ENCODE results near the gene PADI4.

PADI4 gene

DNA sequence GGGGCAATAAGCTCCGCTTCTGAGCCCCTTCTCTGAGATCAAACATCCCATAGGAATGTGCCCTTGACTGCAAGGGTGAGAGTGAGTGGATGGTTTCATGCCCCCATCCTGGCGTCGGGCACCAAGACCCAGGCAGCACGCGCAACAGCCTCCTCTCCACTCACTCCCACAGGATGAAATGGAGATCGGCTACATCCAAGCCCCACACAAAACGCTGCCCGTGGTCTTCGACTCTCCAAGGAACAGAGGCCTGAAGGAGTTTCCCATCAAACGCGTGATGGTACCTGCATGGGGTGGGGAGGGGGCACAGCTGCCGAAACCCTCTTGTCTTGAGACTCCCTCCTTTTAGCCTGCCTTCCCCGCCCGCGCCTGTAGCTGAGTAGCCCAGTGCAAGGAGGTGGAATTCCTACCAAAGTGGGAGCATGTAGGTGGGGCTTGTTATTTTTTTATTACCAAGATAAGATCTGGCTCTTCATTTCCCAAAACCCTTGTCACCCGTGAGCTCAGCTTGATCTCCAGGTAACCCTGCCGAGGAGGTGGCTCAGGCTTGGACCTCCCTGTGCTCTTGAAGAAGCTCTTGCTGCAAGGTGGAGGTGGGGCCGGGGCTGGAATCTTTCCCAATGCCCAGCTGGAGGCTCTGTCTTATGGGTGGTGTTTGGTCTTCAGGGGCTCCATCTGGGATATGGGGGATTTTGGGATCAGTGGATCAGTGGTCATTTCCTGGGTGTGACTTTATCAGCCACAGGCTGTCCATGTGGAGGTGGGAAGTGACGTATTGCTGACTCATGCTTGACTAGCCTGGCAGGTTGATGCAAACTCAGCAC, 40.0 kb downstream of the PADI4 start:
- in situ Hi-C loops (cut with MboI; ENCODE audit: low sequenced_read_pairs), result no loop called here

DNA sequence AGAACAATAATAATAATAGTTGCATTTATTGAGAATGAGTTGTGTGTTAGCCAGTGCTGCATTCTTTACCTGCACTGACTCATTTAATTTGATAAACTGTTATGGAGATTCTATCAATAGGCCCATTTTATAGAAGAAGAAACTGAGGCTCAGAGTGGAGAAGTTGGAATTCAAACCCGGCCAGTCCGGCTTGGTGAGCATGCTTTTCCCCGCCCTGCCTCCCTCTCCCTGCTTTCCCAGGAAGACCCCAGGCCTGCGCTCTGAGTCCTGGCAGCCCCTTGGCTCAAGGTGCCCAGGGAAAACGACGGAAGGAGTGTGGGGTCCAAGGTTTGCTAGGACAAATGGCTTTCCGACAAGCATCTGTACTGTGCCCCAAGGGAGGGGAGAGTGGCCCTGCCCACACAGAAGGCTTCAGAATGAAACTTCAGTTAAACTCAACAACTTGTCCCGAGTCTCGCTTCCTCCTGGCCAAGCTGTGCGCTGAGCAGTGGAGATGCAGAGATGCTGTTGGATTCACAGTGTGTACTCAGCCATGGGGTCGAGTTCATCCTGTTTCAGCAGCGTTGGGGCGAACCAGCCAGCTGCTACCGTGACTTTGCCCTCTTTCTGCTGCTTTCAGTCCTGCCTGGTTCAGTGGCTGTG, 40.7 kb downstream of the PADI4 start:
- in situ Hi-C loops (cut with MboI; ENCODE audit: low sequenced_read_pairs), result no loop called here

DNA sequence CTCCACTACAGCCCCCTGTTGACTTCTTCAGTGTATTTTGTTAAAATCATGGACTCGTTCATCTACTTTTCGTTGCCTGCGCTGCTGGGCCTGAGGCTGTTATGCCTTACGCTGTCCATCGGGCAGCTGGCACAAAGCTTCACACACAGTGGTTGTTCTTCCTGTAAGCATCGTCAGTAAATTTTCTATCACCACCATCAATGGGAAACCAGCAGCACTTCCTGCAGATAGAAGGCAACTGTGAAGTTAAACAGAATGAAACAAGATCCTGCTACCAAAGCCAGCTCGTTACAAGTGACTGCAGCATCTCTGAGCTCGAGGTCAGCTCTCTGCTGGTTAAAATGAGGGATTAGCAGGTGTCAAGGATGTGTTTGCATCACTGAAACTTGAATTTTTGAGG, 42.1 kb downstream of the PADI4 start:
- in situ Hi-C loops (cut with MboI; ENCODE audit: low sequenced_read_pairs), result no loop called here

DNA sequence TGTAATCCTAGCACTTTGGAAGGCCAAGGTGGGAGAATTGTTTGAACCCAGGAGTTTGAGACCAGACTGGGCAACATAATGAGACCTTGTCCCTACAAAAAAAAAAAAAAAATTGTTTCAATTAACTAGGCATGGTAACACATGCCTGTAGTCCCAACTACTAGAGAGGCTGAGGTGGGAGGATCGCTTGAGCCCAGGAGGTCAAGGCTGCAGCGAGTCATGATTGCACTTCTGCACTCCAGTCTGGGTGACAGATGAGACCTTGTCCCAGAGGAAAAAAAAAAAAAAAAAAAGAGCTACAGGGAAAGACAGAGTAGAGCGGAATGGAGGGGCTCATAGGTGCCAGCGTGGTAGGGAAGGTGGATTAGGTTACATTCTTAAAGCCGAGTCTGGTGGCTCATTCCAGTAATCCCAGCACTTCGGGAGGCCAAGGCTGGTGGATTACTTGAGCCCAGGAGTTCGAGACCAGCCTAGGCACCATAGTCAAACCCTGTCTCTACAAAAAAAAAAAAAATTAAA, 43.0 kb downstream of the PADI4 start:
- in situ Hi-C loops (cut with MboI; ENCODE audit: low sequenced_read_pairs), result no loop called here

DNA sequence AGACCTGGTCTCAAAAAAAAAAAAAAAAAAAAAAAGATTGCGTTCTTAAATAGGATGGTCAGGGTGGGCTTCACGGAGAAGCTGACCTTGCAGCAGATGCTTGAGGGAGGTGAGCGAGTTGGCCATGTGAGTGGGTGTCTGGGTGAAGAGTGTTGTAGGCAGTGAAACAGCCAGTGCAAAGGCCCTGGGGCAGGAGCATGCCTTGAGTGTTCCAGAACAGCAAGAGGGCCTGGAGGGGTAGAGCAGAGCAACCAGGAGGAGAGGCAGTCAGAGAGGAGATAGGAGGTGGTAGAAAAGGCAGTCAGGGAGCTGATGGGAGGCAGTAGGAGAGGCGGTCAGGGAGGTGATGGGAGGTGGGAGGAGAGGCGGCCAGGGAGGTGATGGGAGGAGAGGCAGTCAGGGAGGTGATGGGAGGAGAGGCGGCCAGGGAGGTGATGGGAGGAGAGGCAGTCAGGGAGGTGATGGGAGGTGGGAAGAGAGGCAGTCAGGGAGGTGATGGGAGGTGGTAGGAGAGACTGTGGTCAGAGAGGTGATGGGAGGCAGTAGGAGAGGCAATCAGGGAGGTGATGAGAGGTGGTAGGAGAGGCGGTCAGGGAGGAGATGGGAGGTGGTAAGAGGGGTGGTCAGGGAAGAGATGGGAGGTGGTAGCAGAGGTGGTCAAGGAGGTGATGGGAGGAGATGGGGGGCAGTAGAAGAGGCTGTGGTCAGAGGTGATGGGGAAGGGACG, 43.8 kb downstream of the PADI4 start:
- in situ Hi-C loops (cut with MboI; ENCODE audit: low sequenced_read_pairs), result no loop called here

DNA sequence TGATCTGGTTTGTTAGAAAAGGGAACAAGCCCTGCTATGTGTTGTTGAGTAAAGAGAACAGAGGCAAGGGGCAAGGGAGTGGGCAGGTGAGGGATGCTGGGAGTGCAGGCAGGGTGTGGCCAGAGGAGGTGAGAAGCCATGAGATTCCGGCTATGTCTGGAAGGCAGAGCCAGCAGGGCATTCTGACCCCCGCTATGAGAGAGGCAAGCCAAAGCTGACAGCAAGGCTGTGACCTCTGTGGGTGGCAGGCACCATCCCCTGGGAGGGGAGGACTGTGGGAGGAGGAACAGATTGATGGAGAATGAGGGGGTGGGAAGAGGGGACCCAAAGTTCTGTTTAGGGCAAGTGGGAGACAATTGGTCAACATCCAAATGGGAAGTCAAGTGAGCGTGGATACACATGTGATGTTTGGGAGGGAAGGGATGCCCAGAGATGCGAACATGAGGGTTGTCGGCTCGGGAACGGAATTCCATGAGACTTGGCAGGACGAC, 44.5 kb downstream of the PADI4 start:
- in situ Hi-C loops (cut with MboI; ENCODE audit: low sequenced_read_pairs), result no loop called here

DNA sequence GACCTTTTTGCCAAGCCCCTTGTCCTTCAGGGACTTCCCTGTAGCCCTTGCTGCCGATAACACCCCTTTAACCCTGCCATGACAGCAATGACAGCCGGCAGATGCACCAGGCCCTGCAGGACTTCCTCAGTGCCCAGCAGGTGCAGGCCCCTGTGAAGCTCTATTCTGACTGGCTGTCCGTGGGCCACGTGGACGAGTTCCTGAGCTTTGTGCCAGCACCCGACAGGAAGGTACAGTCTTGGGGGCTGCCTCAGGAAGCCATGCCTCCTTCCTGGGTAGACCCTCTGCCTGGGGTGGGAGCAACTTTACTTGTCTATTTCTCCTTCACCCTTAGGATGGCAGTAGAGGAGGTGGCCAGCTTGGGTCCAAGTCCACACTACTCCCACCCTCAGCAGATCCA, 47.9 kb downstream of the PADI4 start:
- in situ Hi-C loops (cut with MboI; ENCODE audit: low sequenced_read_pairs), result no loop called here

DNA sequence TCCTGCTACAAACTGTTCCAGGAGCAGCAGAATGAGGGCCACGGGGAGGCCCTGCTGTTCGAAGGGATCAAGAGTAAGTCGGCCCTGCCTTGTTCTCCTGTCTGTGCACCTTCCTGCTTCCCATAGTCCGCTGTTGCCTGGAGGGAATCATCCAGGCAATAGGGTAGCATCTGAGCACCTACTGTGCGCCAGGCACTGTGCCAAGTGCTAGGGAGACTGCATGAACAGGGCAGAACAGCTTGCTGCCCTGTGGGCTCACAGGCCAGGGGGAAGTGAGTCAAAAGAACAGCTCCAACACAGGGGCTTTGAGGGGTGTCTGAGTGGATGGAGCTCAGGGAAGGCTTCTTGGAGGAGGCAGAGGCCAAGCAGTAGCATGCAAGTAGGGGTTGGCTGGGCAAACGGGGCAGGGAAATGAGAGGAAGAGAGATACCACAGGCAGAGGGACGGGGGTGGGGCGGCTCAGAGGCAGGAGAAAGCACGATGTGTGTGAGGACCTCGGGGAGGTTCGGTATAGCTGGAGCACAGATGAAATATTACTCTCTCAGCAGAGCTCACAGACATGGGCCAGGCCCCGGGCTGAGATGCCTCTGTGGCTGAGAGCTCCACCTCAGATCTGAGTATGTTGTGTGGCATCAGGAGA, 48.5 kb downstream of the PADI4 start:
- in situ Hi-C loops (cut with MboI; ENCODE audit: low sequenced_read_pairs), result no loop called here

DNA sequence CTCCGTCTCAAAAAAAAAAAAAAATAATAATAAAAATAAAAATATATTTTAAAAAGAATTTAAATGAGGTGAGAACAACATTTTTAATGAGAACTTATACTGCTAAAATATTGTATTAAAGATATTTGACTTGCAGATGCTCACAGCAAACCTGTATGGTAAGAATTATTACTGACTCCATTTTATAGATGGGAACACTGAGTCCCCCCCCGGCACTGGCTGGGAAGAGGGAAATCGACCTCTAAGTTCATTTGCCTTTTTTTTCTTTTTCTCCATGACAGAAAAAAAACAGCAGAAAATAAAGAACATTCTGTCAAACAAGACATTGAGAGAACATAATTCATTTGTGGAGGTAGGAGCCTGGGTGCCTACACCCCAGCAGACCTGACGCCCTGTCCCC, 50.6 kb downstream of the PADI4 start:
- in situ Hi-C loops (cut with MboI; ENCODE audit: low sequenced_read_pairs), result no loop called here

DNA sequence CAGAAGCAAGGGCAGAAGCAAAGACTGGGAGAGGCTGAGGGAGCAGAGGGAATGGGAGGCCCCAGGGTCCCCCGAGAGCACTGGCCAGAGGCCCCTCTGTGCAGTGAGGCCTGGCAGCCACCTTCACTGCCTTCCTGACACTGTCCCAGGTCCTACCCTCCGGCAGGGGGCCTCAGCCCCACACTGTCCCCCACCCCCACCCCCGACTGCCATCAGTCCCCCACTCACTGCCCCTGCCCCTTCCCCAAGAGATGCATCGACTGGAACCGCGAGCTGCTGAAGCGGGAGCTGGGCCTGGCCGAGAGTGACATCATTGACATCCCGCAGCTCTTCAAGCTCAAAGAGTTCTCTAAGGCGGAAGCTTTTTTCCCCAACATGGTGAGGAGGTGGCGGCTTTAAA, 51.0 kb downstream of the PADI4 start:
- in situ Hi-C loops (cut with MboI; ENCODE audit: low sequenced_read_pairs), result no loop called here

DNA sequence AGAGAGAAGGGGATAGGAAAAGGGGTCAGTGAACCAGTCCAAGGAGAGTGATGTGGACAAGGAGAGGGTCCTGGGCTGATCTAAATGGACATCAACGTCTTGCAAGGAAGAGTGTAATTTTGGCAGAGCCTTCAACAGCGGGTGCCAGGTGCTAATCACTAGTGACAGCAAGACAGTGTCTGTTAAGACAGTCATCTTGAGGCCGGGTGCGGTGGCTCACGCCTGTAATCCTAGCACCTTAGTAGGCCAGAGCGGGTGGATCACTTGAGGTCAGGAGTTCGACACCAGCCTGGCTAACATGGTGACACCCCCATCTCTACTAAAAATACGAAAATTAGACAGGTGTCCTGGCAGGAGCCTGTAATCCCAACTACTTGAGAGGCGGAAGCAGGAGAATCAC, 51.8 kb downstream of the PADI4 start:
- in situ Hi-C loops (cut with MboI; ENCODE audit: low sequenced_read_pairs), result no loop called here

DNA sequence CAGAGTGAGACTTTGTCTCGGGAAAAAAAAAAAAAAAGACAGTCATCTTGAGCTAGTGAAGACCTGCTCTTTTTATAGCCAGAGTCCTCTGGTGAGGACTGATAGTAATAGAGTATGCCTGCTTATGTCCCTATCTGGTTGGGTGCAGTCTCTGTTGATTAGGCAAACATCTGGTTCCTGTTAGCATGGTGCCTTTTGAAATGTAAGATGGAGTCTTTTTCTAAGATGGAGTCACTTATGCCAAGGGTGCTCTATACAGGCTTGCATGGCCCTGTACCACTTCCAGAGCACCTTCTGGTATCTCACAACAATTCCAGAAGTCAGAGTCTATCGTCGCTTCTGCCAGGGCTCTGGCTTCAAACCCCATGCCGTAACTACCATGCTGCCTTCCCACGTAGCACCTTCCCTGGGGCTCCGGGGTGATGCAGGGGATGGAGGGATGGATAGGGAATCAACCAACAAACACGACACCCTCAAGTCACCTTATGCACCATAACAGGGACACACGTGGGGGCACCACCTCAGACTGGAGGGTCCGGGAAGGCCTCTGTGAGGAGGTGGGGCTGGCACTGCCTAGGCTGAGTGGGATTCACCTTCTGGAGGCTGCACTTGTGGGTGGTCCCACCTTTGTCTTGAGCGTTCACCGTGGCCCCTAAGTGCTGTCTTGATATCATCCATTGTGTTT, 52.4 kb downstream of the PADI4 start:
- in situ Hi-C loops (cut with MboI; ENCODE audit: low sequenced_read_pairs), result no loop called here

DNA sequence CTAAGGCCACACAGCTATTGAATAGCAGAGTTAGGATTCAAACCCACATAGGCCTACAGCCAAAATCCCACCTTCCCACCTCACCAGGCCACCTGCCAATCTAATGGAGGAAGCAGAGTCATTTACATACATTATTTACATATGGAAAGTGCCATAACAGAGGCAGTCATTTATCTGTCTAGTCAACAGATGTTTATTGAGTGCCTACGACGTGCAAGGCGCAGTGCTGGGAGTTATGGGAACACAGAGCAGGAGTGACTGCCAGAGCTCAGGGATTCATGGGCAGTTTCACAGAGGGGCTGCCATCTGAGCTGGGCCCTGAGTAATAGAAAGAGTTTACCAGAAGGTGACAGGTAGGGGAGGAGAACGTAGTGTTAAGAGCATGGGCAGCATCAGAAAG, 53.7 kb downstream of the PADI4 start:
- in situ Hi-C loops (cut with MboI; ENCODE audit: low sequenced_read_pairs), result no loop called here

DNA sequence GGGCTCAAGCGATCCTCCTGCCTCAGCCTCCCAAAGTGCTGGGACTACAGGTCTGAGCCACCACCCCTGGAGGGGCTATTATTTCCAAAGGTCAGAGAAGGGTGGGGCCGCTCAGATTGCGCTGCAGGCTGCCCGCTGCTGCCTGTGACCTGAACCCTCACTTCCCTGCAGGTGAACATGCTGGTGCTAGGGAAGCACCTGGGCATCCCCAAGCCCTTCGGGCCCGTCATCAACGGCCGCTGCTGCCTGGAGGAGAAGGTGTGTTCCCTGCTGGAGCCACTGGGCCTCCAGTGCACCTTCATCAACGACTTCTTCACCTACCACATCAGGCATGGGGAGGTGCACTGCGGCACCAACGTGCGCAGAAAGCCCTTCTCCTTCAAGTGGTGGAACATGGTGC, 55.4 kb downstream of the PADI4 start:
- in situ Hi-C loops (cut with MboI; ENCODE audit: low sequenced_read_pairs), result no loop called here

DNA sequence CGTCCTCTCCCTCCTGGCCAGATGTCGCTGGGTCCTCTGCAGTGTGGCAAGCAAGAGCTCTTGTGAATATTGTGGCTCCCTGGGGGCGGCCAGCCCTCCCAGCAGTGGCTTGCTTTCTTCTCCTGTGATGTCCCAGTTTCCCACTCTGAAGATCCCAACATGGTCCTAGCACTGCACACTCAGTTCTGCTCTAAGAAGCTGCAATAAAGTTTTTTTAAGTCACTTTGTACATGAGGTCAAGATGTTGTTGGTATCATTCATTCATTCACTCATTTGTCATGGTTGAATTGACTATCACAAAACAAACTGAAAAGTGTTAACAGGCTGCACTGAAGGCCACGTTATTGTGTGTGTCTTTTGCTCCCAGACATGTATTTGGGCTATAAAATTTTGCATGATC, 55.8 kb downstream of the PADI4 start:
- in situ Hi-C loops (cut with MboI; ENCODE audit: low sequenced_read_pairs), result no loop called here

DNA sequence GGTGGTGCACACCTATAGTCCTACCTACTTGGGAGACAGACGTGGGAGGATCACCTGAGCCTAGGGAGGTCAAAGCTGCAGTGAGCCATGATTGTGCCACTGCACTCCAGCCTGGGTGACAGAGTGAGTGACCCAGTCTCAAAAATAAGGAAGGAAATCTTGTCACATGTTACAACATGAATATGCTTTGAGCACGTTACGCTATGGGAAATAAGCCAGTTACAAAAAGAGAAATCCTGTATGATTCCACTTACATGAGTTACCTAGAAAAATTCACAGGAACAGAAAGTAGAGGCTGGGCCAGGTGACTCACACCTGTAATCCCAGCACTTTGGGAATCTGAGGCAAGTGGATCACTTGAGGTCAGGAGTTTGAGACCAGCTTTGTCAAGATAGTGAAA, 57.3 kb downstream of the PADI4 start:
- in situ Hi-C loops (cut with MboI; ENCODE audit: low sequenced_read_pairs), result no loop called here

DNA sequence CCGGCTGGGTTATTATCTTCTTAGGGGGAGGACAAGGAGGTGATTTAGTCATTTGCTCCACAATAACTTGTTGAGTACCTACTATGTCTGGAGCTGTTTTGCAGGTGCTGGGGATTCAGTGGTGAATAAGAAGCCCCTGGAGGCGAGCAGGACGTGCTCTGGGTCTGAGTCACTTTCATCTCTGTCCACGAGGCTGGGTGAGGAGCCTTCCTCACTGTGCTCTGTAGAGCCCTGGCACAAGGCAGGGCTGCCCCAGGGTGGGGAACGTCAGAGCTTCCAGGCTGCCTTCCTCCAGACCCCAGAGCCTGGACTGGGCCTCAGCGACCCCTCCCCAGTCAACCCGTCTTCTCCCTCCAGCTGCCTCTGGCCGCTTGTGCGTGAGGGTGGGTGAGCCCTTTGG, 61.5 kb downstream of the PADI4 start:
- in situ Hi-C loops (cut with MboI; ENCODE audit: low sequenced_read_pairs), result no loop called here

DNA sequence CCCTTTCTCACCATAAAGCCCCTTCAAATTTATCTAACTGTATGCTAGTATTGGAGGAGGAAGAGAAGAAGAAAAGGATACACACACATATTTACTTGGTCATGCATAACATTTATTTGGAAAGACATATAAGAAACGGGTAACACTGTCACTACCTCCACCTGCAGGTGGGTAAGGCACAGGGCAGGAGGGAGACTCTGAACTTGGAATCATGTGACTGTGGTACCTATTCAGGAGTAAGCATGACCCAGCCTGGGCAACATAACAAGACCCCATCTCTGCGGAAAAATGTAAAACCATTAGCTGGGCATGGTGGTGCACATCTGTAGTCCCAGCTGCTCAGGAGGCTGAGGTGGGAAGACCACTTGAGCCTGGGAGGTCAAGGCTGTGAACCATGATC, 62.6 kb downstream of the PADI4 start:
- in situ Hi-C loops (cut with MboI; ENCODE audit: low sequenced_read_pairs), result no loop called here

DNA sequence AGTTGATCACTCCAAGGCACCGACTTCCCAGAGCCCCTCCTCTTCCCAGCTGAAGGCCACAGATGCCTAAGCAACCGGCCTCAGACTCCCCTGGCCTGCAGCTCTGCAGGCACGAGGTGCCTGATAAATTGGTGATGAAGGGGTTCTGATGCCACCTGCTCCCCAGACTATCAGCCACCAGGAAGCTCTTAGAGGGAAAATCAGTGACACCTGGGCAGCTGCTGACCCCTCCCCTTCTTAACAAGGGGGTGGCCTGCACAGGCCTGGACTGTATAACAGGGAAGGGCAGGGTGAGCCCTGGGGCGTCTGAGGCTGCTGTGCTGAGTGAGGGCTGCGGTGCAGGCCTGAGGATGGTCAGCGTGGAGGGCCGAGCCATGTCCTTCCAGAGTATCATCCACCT, 63.9 kb downstream of the PADI4 start, which contains the start of gene PADI6:
Gene PADI6, plus strand, starts transcription at position 301 of the 400 bp plus-strand sequence. Its CDS starts 50 bp downstream, at position 351.
- in situ Hi-C loops (cut with MboI; ENCODE audit: low sequenced_read_pairs), result no loop called here

DNA sequence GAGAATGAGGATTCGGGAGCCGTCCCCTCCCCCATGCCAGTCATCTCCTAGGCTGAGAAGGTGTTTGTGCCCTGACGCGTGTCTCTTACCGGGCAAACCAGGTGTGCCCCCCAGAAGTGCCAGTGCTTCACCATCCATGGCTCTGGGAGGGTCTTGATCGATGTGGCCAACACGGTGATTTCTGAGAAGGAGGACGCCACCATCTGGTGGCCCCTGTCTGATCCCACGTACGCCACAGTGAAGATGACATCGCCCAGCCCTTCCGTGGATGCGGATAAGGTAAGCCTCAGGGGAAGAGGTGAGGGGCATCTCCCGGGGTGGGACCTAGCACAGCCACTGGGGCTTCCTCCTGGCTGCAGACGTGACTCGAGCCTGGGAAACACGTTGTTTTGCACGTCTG, 65.0 kb downstream of the PADI4 start:
- in situ Hi-C loops (cut with MboI; ENCODE audit: low sequenced_read_pairs), result no loop called here

Measured in HL-60/S4 treated with phorbol 12-myristate 13-acetate at 8.2 ng/mL for 4 days and 3 days (cell line).